ENCODE results near the gene CDKN2A.

DNA sequence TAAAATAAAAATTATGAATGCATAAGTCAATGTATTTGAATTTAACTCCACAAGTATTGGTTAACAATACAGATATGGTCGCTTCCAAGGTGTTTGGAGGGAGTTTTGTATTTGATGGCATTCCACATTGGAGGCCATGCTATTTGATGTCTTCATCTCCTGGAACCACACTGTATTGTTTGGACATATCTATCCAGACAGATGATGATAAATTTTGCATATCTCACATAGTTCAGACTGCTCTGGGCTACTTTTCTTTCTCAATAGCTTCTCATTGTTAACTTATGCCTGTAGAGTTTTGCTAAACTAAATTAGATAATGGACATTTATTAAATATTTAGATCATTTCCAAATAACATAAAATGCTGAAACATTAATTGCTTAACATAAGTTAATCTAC is 58.0 kb downstream of the CDKN2A start:
- no peak for TF ChIP-seq EZH2 (IDR thresholded peaks at IDR 0.05; ENCODE audit: low read depth)
- no peak for TF ChIP-seq CTCF (conservative IDR thresholded peaks at IDR 0.05)
